ENCODE measurements around the gene SCML2. TPM values are rescaled to one million over a fixed set of nuclear protein-coding genes. Genes with fewer than 3 reads are reported as not detected.
A peak's percentile ranks its signal among the peaks of the same experiment; 100 is the strongest.
"Not testable (repeated sequence)": the region's sequence is repeated elsewhere in the genome, so short reads cannot be mapped to it uniquely, and the experiment has no call there.

SCML2 gene
- total RNA-seq = not detected

GRCh38 chrX:18354369-18355223 lies at the start of gene SCML2:
SCML2 (minus strand) TSS chrX:18354688; CDS start chrX:18334071, 20,617 bp downstream.
- DNase-seq = peak; percentile 2

- no peak for DNase-seq
These were observed 47.3 kb upstream of the SCML2 start for GRCh38 chrX:18401848-18402213.

GRCh38 chrX:18394477-18394876 lies 40.0 kb upstream of the SCML2 start:
- no peak for DNase-seq

- peak; percentile 74 for DNase-seq
These were observed 36.6 kb upstream of the SCML2 start for GRCh38 chrX:18390941-18391538.

GRCh38 chrX:18389966-18390365 lies 35.5 kb upstream of the SCML2 start:
- no peak for DNase-seq

DNA sequence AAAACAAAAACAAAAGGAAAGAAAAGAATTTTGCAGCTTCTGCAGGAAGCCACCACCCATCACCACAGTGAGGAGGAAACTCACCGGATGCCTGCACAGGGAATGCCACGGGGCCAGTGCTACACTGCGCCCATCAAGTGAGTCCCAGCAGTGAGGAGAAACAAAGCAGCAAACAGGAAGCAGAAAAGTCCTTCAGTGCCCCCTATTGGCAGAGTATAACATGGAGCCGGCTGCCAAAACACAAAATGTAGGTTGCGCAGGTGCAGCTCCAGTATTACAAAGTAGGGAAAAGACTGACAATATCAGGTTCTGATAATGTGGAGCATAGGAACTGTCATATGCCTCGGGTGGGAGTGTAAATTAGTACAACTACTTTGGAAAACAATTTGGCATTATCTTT lies 23.3 kb upstream of the SCML2 start:
- DNase-seq = no peak

DNA sequence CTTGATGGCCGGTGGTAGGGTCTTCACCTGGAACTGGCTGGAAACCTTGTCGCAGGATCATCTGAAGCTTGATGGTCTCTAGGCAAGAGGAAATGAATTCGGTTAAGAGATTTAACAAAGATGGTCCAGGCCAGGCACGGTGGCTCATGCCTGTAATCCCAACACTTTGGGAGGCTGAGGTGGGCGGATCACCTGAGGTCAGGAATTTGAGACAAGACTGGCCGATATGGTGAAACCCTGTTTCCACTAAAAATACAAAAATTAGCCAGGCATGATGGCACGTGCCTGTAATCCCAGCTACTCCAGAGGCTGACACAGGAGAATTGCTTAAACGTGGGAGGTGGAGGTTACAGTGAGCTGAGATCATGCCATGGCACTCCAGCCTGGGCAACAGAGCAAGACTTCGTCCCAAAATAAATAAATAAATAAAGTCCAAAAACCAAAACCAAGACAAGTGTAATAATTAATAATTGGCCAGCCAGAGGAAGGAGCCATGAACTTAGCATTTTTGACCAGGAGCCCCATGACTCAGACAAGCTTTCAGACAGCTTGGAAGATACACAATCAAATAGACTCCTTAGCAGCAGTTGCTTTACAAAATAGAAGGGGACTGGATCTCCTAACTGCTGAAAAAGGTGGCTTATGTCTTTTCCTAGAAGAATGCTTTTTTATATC lies 20.8 kb upstream of the SCML2 start:
- not testable (repeated sequence) for DNase-seq

DNA sequence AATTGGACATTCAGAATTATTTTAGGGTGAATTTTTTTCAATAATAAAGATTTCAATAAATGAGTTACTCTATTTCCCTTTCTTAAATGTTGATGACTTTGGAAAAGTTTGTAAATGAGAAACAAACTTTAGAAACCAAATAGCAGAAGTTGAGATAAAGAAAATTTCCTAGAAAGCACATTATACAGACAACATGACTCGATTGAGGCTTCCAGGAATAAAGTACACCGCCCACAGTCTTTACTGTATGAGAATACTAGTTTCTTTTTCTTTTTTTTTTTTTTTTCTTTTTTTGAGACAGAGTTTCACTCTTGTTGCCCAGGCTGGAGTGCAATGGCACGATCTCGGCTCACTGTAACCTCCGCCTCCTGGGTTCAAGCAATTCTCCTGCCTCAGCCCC lies 14.6 kb upstream of the SCML2 start:
- not testable (repeated sequence) for DNase-seq

- DNase-seq = no peak
These were observed 13.9 kb upstream of the SCML2 start for GRCh38 chrX:18368402-18368801.

DNA sequence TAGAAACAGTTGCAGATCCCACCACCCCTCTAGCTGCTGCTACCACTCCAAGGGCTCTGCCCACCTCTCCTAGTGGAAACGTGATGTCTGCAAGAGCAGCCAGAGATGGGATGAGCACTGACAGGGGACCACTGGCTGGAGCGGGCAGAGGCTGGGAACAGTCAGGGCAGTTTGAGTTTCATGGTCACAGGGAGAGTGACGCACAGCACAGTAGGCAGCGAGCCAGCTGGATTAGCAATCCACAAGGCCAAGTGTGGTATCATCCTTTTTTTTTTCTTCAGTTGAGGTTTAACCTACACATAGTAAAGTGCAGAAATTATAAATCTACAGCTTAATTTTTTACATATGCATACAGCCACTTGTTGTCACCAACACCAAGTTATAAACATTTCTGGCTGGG lies 6.4 kb upstream of the SCML2 start:
- no peak for DNase-seq

DNA sequence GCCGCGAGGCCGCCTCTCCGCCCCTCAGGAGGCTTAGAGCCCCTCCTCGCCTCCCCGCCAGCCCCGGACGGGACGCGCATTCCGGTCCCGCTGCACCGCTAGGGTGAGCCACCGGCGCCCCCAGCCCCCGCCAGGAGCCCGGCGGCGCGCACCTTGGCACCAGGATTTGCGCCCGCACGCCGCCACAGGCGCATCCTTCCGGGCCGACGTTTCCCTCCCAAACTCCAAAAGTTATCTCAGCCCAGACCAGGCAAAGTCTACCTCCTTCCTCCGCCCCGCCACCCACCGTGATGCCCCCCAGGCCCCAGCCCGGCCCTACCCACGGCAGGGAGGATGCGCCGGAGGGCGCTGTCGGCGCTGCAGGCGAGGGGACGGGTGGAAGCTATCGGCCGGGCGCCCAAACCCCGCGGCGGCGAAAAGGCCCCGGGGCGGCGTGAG lies 538 bp downstream of the SCML2 start:
- DNase-seq = no peak

DNA sequence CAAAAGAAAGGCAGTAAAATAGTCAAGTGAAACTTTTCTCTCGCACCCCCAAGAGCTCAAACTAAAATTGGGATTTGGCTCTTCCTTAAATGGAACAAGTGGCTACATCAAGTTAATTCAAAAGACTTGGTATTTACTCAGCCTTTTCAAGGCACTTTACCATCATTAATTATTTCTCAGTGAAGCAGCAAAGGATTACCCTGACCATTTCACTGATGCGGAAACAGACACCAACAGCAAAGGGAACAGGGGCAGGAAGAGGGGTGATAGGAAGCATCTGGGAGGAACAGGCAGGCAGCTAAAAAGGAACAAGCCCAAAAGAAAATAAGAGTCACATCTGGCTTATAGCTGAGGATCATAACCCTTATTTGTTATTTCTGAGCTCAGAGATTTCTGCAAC lies 2.7 kb downstream of the SCML2 start:
- DNase-seq = no peak

- no peak for DNase-seq
These were observed 6.4 kb downstream of the SCML2 start for GRCh38 chrX:18348047-18348446.

- no peak for DNase-seq
These were observed 45.1 kb downstream of the SCML2 start for GRCh38 chrX:18309401-18309800.

GRCh38 chrX:18297251-18297650 lies 57.2 kb downstream of the SCML2 start:
- no peak for DNase-seq

DNA sequence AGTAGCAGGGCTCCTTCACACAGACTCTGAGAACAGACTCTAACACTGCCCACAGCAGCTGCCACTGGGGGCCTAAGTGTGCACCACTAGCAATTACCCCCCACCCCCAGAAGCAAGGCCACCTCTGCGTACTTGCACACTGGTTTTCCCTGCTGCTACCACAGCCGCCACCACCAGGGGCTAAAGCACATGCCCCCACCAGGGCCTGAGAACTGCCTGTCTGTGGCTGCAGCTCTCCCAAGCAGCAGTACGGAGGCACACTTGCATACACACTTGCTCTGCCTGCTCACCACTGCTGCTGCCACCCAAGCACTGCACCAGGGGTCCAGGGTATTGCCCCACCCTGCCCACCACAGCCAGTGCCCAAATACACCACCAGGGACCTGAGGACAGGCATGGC lies 59.6 kb downstream of the SCML2 start:
- no peak for DNase-seq

DNA sequence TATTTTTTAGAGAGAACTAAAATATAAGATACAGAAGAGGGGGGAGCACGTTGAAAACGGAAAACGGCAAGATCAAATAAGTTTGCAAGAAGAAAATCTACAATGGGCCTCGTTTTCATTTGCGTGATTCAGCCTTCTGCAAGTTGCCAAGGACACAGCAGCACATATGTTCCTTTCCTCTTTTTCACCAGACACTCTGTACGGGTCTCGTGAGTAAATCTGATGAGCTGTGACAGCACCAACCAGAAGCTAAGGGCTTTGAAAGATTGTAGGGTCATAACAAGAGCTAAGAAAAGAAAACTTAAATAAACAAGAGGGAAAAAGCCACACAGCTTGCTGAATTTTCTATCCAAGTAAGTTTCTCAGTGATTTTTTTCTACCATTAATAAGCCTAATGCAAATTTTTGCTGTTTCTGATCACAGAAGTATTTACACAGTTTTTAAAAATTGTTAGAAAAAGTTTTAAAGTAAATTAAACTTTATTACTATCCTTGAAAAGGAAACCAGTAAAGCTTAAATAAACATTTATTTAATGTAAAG lies 63.4 kb downstream of the SCML2 start:
- DNase-seq = no peak

DNA sequence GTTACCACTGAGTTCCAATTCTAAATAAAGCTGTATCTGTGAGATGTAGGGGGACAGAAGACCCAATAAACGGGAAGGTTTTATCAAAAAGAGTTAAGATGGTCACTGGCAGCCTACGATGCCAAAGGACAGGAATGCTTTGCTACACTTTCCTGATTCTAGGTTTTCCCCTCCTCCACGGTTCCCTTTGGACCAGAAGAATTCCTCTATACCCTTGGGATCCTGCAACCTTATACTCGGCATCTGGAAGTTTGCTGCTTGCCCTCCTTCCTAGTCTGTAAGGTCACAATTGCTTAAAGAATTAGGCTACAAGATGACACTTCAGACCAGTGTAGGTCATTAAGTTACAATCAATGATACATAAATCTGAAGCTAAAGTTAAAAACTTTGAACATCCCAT lies 64.3 kb downstream of the SCML2 start:
- DNase-seq = no peak

- DNase-seq = no peak
These were observed 65.8 kb downstream of the SCML2 start for GRCh38 chrX:18288716-18289115.

DNA sequence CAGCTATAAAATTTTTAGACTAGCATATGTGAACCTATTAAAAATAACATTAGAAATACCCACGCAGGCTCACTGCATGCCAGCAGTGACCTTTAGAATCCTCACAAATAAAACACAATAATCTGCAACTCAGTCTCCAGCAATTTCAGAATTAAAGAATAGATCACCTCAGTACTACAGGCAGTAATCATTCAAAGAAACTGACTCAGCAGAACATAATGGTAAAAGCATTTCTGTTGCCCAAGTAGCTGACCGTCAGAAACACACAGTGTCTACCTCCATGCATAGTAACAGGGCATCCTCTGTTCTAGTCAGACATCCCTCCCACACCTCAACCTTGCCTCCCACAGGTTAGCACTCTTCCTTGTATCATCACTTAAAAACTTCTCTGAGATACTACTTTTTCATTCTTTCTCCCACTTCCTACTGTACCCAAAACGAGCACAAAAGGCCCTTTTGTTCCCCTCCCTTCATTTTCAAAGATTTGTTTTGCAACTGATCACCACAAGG lies 68.1 kb downstream of the SCML2 start:
- DNase-seq = no peak

DNA sequence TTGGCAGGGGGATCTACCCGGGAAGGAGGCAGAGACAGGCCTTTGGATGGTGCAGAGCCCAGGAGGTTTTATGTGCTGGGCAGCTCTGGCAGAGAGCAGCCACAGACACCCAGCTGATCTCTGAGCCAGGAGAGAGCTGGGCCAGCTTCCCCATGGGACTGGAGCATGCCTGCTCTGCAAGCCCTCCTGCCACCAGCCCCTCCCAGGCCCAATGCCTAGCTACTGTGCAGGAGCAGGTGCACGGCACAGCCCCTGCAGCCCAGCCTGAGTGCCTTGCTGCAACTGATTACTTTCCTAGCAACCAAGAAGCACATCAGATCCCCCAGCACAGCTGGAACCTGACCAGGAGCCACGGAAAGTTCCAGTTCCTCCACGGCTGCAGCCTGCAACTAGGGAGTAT lies 76.0 kb downstream of the SCML2 start:
- DNase-seq = no peak

DNA sequence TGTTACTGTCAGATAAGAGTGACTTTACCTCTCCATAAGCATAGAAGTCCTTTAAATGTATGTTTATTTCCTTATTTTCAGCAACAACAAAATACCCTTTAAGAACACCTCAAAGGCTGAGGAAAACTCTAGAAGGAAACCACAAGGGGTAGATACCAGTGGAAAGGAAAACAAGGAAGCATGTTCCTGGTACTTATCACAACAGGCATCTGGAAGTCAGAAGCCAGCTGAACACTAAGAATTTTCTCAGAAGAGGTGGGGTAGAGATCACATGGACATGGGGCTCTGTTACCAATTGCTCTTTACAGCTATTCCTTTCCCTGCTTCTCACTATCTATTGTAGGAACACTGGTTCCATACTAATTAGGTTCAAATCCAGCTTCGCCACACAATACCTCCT lies 82.3 kb downstream of the SCML2 start:
- no peak for DNase-seq

GRCh38 chrX:18271725-18272124 lies 82.8 kb downstream of the SCML2 start:
- no peak for DNase-seq
